Mesendoderm (in vitro differentiated cells): Measurements from ENCODE around the gene S1PR3.

Experiments
- DNase-seq: peaks from one replicate; pipeline ENCODE4 v3.0.0; 2013
- H2AK5ac ChIP-seq: 2 replicates; pipeline ENCODE4 v1.6.1; 2013; ENCODE audit warnings: low read length, inconsistent platforms
- H2BK120ac ChIP-seq: 2 replicates; pipeline ENCODE4 v1.6.1; 2013; ENCODE audit warnings: low read depth, mild to moderate bottlenecking, low read length, moderate library complexity, mixed read lengths
- H2BK15ac ChIP-seq: replicated peaks from 2 replicates; pipeline ENCODE4 v1.6.1; 2013; ENCODE audit warnings: low read depth, mild to moderate bottlenecking, moderate library complexity
- H2BK5ac ChIP-seq: 2 replicates; pipeline ENCODE4 v1.6.1; 2013; ENCODE audit warnings: low read length, inconsistent platforms
- H3K18ac ChIP-seq: 2 replicates; pipeline ENCODE4 v1.6.1; 2013; ENCODE audit warnings: mild to moderate bottlenecking, low read length, mixed read lengths
- H3K23ac ChIP-seq: one replicate; pipeline ENCODE4 v1.6.1; 2013; ENCODE audit warnings: low read length
- H3K27ac ChIP-seq: 2 replicates; pipeline ENCODE4 v1.5.1; 2013; ENCODE audit warnings: low read depth, mild to moderate bottlenecking, inconsistent platforms, low read length, moderate library complexity
- H3K27me3 ChIP-seq: 2 replicates; pipeline ENCODE4 v1.6.1; 2013; ENCODE audit warnings: low read length, control low read depth, mild to moderate bottlenecking, inconsistent platforms; ENCODE audit not compliant: insufficient read depth, poor library complexity
- H3K36me3 ChIP-seq: 2 replicates; pipeline ENCODE4 v1.6.1; 2013; ENCODE audit warnings: low read length, inconsistent platforms; ENCODE audit not compliant: control insufficient read depth, insufficient read depth
- H3K4ac ChIP-seq: one replicate; pipeline ENCODE4 v1.6.1; 2013; ENCODE audit warnings: low read depth, mild to moderate bottlenecking, low read length, moderate library complexity
- H3K4me1 ChIP-seq: 2 replicates; pipeline ENCODE4 v1.6.1; 2013; ENCODE audit warnings: low read depth, low read length, inconsistent platforms; ENCODE audit not compliant: control insufficient read depth
- H3K4me2 ChIP-seq: 2 replicates; pipeline ENCODE4 v1.6.1; 2013; ENCODE audit warnings: low read length
- H3K4me3 ChIP-seq: 2 replicates; pipeline ENCODE4 v1.5.1; 2013; ENCODE audit warnings: mild to moderate bottlenecking, low read length
- H3K56ac ChIP-seq: one replicate; pipeline ENCODE4 v1.6.1; 2013; ENCODE audit warnings: low read length
- H3K79me1 ChIP-seq: 2 replicates; pipeline ENCODE4 v1.6.1; 2013; ENCODE audit warnings: low read length, inconsistent platforms
- H3K79me2 ChIP-seq: 2 replicates; pipeline ENCODE4 v1.6.1; 2013; ENCODE audit warnings: mild to moderate bottlenecking, low read length; ENCODE audit not compliant: control insufficient read depth, insufficient read depth
- H3K9ac ChIP-seq: 2 replicates; pipeline ENCODE4 v1.6.1; 2013; ENCODE audit warnings: low read length, inconsistent platforms
- H4K5ac ChIP-seq: one replicate; pipeline ENCODE4 v1.6.1; 2013; ENCODE audit warnings: low read length
- H4K8ac ChIP-seq: one replicate; pipeline ENCODE4 v1.6.1; 2013; ENCODE audit warnings: low read depth, mild to moderate bottlenecking, control low read depth, low read length, moderate library complexity
- WGBS: extraction: QIAGEN DNeasy Blood & Tissue Kit; methylation state at CpG from one replicate; pipeline ENCODE4 v1.1.7; 2013; ENCODE audit warnings: low lambda C conversion rate, missing lambda C conversion rate; ENCODE audit not compliant: insufficient coverage; ENCODE audit errors: extremely low coverage; 5-methylcytosine and 5-hydroxymethylcytosine counted together

S1PR3 gene

DNA sequence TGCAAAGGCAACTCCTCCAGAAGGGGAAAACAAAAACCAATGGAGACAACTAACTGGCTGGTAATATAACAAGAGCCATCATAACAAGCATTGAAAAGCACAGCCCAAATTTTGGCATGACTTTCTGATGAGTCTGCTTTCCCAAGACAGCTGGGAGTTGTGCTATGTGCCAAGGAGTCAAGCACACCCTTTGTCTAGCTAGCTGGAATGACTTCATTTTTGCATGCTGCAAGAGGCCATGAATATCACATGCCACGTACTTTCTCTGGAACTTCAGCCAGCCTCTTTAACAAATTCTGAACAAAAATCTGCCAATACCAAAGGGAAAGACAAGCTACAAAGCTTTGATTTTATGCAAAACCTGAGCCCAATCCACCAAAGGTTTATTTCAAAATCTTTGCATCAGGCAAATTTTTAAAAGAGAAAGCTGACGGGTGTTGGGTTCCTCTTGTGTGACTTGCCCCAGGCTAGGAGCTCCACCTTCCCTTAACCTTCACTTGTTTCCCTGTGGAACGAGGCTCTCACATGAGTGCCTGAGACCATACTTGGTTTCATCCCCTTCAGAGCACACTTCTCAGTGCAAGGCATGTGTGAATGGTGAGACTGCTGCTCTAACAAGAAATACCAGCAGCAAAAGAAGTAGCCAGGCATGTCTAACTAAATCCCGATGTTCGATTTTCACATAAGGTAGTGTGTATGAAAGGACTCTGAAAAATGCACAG lies 47.3 kb downstream of the S1PR3 start:
- no peak overlapping the region for H3K4me3 ChIP-seq
- H2AK5ac ChIP-seq = no peak overlapping the region
- no peak for DNase-seq
- no CpG with 5 or more reads among the region's 5 CpGs for WGBS
- H2BK120ac ChIP-seq = no peak overlapping the region
- no peak overlapping the region for H4K5ac ChIP-seq
- H3K4me1 ChIP-seq = no peaks in the 10 kb centered on the region
- H3K79me2 ChIP-seq = no peaks in the 10 kb centered on the region
- no peaks in the 10 kb centered on the region for H3K79me1 ChIP-seq
- H3K27me3 ChIP-seq = no peaks in the 10 kb centered on the region
- H3K36me3 ChIP-seq = no peaks in the 10 kb centered on the region
- no peak overlapping the region for H3K56ac ChIP-seq
- no peak overlapping the region for H2BK5ac ChIP-seq
- no peak overlapping the region for H3K27ac ChIP-seq
- H3K4ac ChIP-seq = no peak overlapping the region
- no peak overlapping the region for H4K8ac ChIP-seq
- no peak overlapping the region for H3K23ac ChIP-seq
- H3K4me2 ChIP-seq = no peak overlapping the region
- H2BK15ac ChIP-seq = no peak overlapping the region
- H3K9ac ChIP-seq = no peak overlapping the region
- H3K18ac ChIP-seq = no peak overlapping the region

DNA sequence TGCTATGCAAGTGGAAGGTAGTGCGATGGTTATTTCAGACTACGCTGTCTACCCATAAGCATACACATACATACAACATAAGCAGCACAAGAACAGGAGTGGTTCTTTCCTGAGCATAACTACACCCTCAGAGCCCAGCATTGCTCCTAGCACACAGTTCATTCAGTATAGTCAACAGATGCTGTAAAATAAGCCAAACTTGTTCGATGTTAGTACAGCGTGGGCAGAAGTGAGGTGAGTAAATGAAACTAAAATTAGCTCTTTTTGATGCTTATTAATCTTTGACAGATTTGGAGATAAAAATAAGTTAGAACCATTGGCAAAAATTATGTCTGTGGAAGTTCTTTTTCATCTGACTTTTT lies 47.8 kb downstream of the S1PR3 start:
- Histone ChIP-seq H3K9ac (no peak overlapping the region), H3K27me3 (no peaks in the 10 kb centered on the region), H2BK5ac (no peak overlapping the region), H3K56ac (no peak overlapping the region), H4K5ac (no peak overlapping the region), H3K79me1 (no peaks in the 10 kb centered on the region), H3K4me3 (no peak overlapping the region), H2BK120ac (no peak overlapping the region), H3K4ac (no peak overlapping the region), H3K4me2 (no peak overlapping the region), H3K4me1 (no peaks in the 10 kb centered on the region), H2BK15ac (no peak overlapping the region), H4K8ac (no peak overlapping the region), H3K79me2 (no peaks in the 10 kb centered on the region), H3K27ac (no peak overlapping the region), H2AK5ac (no peak overlapping the region), H3K36me3 (no peaks in the 10 kb centered on the region), H3K23ac (no peak overlapping the region), H3K18ac (no peak overlapping the region)
- DNase-seq = no peak
- WGBS = no CpG with 5 or more reads among the region's 4 CpGs

DNA sequence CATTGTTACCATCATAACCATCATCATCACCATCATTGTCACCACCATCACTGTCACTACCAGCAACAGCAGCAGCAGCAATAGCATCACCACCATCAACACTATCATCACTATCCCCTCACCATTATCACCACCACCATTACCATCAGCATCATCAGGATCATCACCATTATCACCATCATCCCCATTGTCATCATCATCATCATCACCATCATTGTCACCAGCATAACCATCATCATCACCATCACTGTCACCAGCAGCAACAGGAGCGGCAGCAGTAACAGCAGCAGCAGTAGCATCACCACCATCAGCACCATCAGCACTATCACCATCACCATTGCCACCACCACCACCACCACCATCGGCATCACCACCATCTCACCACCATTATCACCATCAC lies 48.4 kb downstream of the S1PR3 start:
- Histone ChIP-seq H3K27ac (no peak overlapping the region), H3K79me1 (no peaks in the 10 kb centered on the region), H3K9ac (no peak overlapping the region), H3K79me2 (no peaks in the 10 kb centered on the region), H3K18ac (no peak overlapping the region), H3K27me3 (no peaks in the 10 kb centered on the region), H2AK5ac (no peak overlapping the region), H3K4me1 (no peaks in the 10 kb centered on the region), H3K23ac (peak overlapping the region; percentile 9), H3K36me3 (no peaks in the 10 kb centered on the region), H3K4me3 (no peak overlapping the region), H2BK15ac (no peak overlapping the region), H4K5ac (no peak overlapping the region), H4K8ac (no peak overlapping the region), H2BK5ac (no peak overlapping the region), H3K56ac (no peak overlapping the region), H2BK120ac (no peak overlapping the region), H3K4ac (no peak overlapping the region), H3K4me2 (no peak overlapping the region)
- no CpG with 5 or more reads among the region's 2 CpGs for WGBS
- no peak for DNase-seq

DNA sequence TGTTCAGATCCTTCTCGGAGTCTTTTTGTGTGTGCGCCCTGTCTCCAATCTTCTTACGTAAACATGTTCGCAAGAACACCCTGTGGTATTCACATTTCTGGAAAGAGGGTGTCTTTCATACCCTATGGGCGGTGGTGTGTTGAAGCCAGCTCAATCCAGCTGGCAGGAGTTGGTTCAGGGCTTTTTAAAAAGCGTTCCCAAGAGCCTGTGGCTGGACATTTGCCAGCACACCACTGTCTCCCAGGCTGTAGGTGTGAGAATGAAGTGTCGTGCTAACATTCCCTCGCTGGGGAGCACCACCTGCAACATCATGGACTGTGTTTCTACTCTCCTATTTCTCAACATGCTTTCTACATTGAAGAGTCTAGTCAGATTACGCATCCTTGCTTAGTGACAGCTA lies 51.7 kb downstream of the S1PR3 start:
- Histone ChIP-seq H3K9ac (no peak overlapping the region), H3K23ac (no peak overlapping the region), H2BK15ac (no peak overlapping the region), H3K79me2 (no peaks in the 10 kb centered on the region), H3K4me3 (no peak overlapping the region), H3K4ac (no peak overlapping the region), H3K79me1 (no peaks in the 10 kb centered on the region), H2BK5ac (no peak overlapping the region), H2AK5ac (no peak overlapping the region), H3K4me1 (no peaks in the 10 kb centered on the region), H4K5ac (no peak overlapping the region), H2BK120ac (no peak overlapping the region), H3K56ac (no peak overlapping the region), H3K27me3 (no peaks in the 10 kb centered on the region), H4K8ac (no peak overlapping the region), H3K36me3 (no peaks in the 10 kb centered on the region), H3K18ac (no peak overlapping the region), H3K27ac (no peak overlapping the region), H3K4me2 (no peak overlapping the region)
- WGBS = no CpG with 5 or more reads among the region's 9 CpGs
- no peak for DNase-seq

- Histone ChIP-seq H3K79me1 (no peaks in the 10 kb centered on the region), H3K23ac (no peak overlapping the region), H4K8ac (no peak overlapping the region), H3K36me3 (no peaks in the 10 kb centered on the region), H3K79me2 (no peaks in the 10 kb centered on the region), H3K18ac (no peak overlapping the region), H2AK5ac (no peak overlapping the region), H3K4me2 (no peak overlapping the region), H2BK120ac (no peak overlapping the region), H3K27me3 (no peaks in the 10 kb centered on the region), H2BK5ac (no peak overlapping the region), H3K56ac (no peak overlapping the region), H3K4me3 (no peak overlapping the region), H4K5ac (no peak overlapping the region), H3K9ac (no peak overlapping the region), H3K4me1 (no peaks in the 10 kb centered on the region), H3K4ac (no peak overlapping the region), H3K27ac (no peak overlapping the region), H2BK15ac (no peak overlapping the region)
- no CpG with 5 or more reads among the region's 2 CpGs for WGBS
- no peak for DNase-seq
These were observed 52.8 kb downstream of the S1PR3 start for GRCh38 chr9:89044104-89044503.

DNA sequence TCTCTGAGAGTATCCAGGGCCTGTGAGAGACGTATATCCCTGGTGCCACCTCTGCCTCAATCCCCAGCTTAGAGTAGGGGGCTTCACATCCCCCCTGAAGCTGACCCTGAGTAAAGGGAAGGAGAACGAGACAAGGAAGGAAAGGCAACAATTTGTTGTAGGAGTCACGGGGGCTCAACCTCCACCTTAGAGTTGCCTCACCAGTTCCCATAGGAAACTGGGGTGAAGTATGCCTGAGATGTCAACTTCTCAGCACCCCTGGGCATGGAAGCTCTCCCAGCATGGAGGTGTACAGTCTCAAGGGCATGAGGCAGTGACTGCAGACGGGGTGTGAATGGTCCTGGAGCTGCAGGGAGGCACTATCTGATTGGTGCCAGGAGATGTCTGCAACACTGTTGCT lies 53.6 kb downstream of the S1PR3 start:
- Histone ChIP-seq H3K18ac (no peak overlapping the region), H4K8ac (no peak overlapping the region), H2BK15ac (no peak overlapping the region), H3K56ac (no peak overlapping the region), H3K4me2 (no peak overlapping the region), H2AK5ac (no peak overlapping the region), H2BK120ac (no peak overlapping the region), H3K4me3 (no peak overlapping the region), H3K79me2 (no peaks in the 10 kb centered on the region), H4K5ac (no peak overlapping the region), H3K23ac (no peak overlapping the region), H3K4ac (no peak overlapping the region), H3K27me3 (no peaks in the 10 kb centered on the region), H3K4me1 (no peaks in the 10 kb centered on the region), H3K27ac (no peak overlapping the region), H2BK5ac (no peak overlapping the region), H3K79me1 (no peaks in the 10 kb centered on the region), H3K9ac (no peak overlapping the region), H3K36me3 (no peaks in the 10 kb centered on the region)
- no CpG with 5 or more reads among the region's 4 CpGs for WGBS
- DNase-seq = no peak
